Peyer's patch (tissue), 4 donors: ENCODE results near the gene ZNF135. TPM values are rescaled to one million over a fixed set of nuclear protein-coding genes. Genes with fewer than 3 reads are reported as not detected.

Source experiments
- DNase-seq, 3 donors: peaks; one replicate each; pipeline ENCODE4 v3.0.0-alpha.2; 2017 to 2019
- H3K27ac ChIP-seq, 4 donors: fragments of 200-600 bp; sonication (generic); one replicate each; pipeline ENCODE4 v1.5.1; 2016 to 2019
- H3K27me3 ChIP-seq, 2 donors: fragments of 200-600 bp; sonication (generic); one replicate each; pipeline ENCODE4 v1.5.1; 2019
- H3K36me3 ChIP-seq, 3 donors: fragments of 200-600 bp; sonication (generic); one replicate each; pipeline ENCODE4 v1.5.1; 2016 to 2019
- H3K4me1 ChIP-seq, 4 donors: fragments of 200-600 bp; sonication (generic); one replicate each; pipeline ENCODE4 v1.5.1; 2016 to 2019
- H3K4me3 ChIP-seq, 4 donors: fragments of 200-600 bp; sonication (generic); 1 replicate in 3 of 4; 2 replicates in 1 of 4; pipeline ENCODE4 v1.5.1; 2016 to 2019; ENCODE audit warnings: mild to moderate bottlenecking in 1 of 4
- H3K9me3 ChIP-seq, 4 donors: fragments of 200-600 bp; sonication (generic); one replicate each; pipeline ENCODE4 v1.5.1; 2016 to 2019; ENCODE audit warnings: mild to moderate bottlenecking in 1 of 4
- CTCF ChIP-seq, 6 experiments: fragments of 450-650 bp in 4 of 6; fragments of 200-600 bp in 2 of 6; sonication (generic) in 1 of 6; IDR thresholded peaks; one replicate each; pipeline ENCODE4 v1.5.1; 2017 to 2019; ENCODE audit warnings: antibody characterized with exemption in 6 of 6, mild to moderate bottlenecking in 3 of 6, moderate library complexity in 1 of 6
- POLR2A ChIP-seq, 2 donors: fragments of 450-650 bp; IDR thresholded peaks; one replicate each; pipeline ENCODE4 v1.5.1; 2017; ENCODE audit warnings: antibody characterized with exemption in 2 of 2, mild to moderate bottlenecking in 2 of 2, moderate library complexity in 2 of 2
- total RNA-seq, 4 donors: library from RNA; depleted of rRNA; stranded (reverse); fragments of >200 nt; gene quantifications; one replicate each; pipeline ENCODE4 v1.1.0, GENCODE V29; 2016

The ZNF135 gene
- total RNA-seq, 4 donors from 2014 or later, result 1.2 to 6.6 (median 4.0) TPM

- H3K9me3 ChIP-seq, result peaks cover 0 to 53% (median 19%) of the 10 kb centered on the region in 4 donors
- TF ChIP-seq CTCF (IDR thresholded peaks at IDR 0.05) (no peak), POLR2A (IDR thresholded peaks at IDR 0.05) (no peak)
Observed at GRCh38 chr19:58042495-58043340, 16.4 kb upstream of the ZNF135 start.

GRCh38 chr19:58044391-58044790 is 14.7 kb upstream of the ZNF135 start:
- DNase-seq, result no peak
- Histone ChIP-seq H3K4me3 (no peak overlapping the region), H3K4me1 (no peaks in the 10 kb centered on the region), H3K9me3 (peaks cover 0 to 47% (median 21%) of the 10 kb centered on the region in 4 donors), H3K27me3 (no peaks in the 10 kb centered on the region), H3K36me3 (no peaks in the 10 kb centered on the region), H3K27ac (no peak overlapping the region)
- TF ChIP-seq CTCF (IDR thresholded peaks at IDR 0.05) (no peak), POLR2A (IDR thresholded peaks at IDR 0.05) (no peak)

More at GRCh38 chr19:58042495-58043340, 16.4 kb upstream of the ZNF135 start:
- Histone ChIP-seq H3K27ac (no peak overlapping the region), H3K27me3 (no peaks in the 10 kb centered on the region), H3K4me3 (no peak overlapping the region), H3K4me1 (no peaks in the 10 kb centered on the region), H3K36me3 (no peaks in the 10 kb centered on the region)
- no peak for DNase-seq

GRCh38 chr19:58044886-58045285 is 14.2 kb upstream of the ZNF135 start:
- H3K36me3 ChIP-seq, result no peaks in the 10 kb centered on the region
- no peak overlapping the region for H3K4me3 ChIP-seq
- no peak overlapping the region for H3K27ac ChIP-seq
- H3K4me1 ChIP-seq, result no peaks in the 10 kb centered on the region
- peaks cover 0 to 49% (median 23%) of the 10 kb centered on the region in 4 donors for H3K9me3 ChIP-seq
- DNase-seq, result no peak
- H3K27me3 ChIP-seq, result no peaks in the 10 kb centered on the region
- TF ChIP-seq CTCF (IDR thresholded peaks at IDR 0.05), result no peak
- TF ChIP-seq POLR2A (IDR thresholded peaks at IDR 0.05), result no peak

- Histone ChIP-seq H3K36me3 (no peaks in the 10 kb centered on the region), H3K27me3 (no peaks in the 10 kb centered on the region), H3K9me3 (peaks cover 0 to 49% (median 23%) of the 10 kb centered on the region in 4 donors), H3K4me3 (no peak overlapping the region), H3K27ac (no peak overlapping the region), H3K4me1 (no peaks in the 10 kb centered on the region)
- TF ChIP-seq POLR2A (IDR thresholded peaks at IDR 0.05) (no peak), CTCF (IDR thresholded peaks at IDR 0.05) (no peak)
- DNase-seq, result no peak
Observed at GRCh38 chr19:58045411-58046050, 13.6 kb upstream of the ZNF135 start.

GRCh38 chr19:58046856-58047255 is 12.2 kb upstream of the ZNF135 start:
- DNase-seq, result no peak
- no peak overlapping the region for H3K4me3 ChIP-seq
- no peaks in the 10 kb centered on the region for H3K4me1 ChIP-seq
- peaks cover 0 to 55% (median 23%) of the 10 kb centered on the region in 4 donors for H3K9me3 ChIP-seq
- TF ChIP-seq CTCF (IDR thresholded peaks at IDR 0.05) (no peak), POLR2A (IDR thresholded peaks at IDR 0.05) (no peak)
- no peaks in the 10 kb centered on the region for H3K36me3 ChIP-seq
- H3K27ac ChIP-seq, result no peak overlapping the region
- no peaks in the 10 kb centered on the region for H3K27me3 ChIP-seq
